H9 (cell line): ENCODE measurements around the gene SLC6A7. TPM values are rescaled to one million over a fixed set of nuclear protein-coding genes. Genes with fewer than 3 reads are reported as not detected.

Experiments used
- DNase-seq: peaks from one replicate; pipeline ENCODE4 v3.0.0-alpha.2; 2017
- H2AFZ ChIP-seq: one replicate; pipeline ENCODE4 v1.6.1; 2013; ENCODE audit warnings: mild to moderate bottlenecking, low read length, control low read depth, moderate library complexity
- H2AK5ac ChIP-seq: 2 replicates; pipeline ENCODE4 v1.6.1; 2013; ENCODE audit warnings: low read length, control low read depth, mixed read lengths; ENCODE audit not compliant: insufficient read length
- H2BK120ac ChIP-seq: one replicate; pipeline ENCODE4 v1.6.1; 2013; ENCODE audit warnings: low read depth, mild to moderate bottlenecking, low read length, control low read depth, inconsistent platforms; ENCODE audit not compliant: poor library complexity, severe bottlenecking
- H2BK12ac ChIP-seq: 2 replicates; pipeline ENCODE4 v1.6.1; 2013; ENCODE audit warnings: low read length, control low read depth, mixed read lengths, low read depth; ENCODE audit not compliant: insufficient read length
- H2BK15ac ChIP-seq: 2 replicates; pipeline ENCODE4 v1.6.1; 2013; ENCODE audit warnings: low read depth, low read length, control low read depth
- H2BK20ac ChIP-seq: one replicate; pipeline ENCODE4 v1.6.1; 2013; ENCODE audit warnings: low read depth, mild to moderate bottlenecking, low read length, control low read depth, inconsistent platforms; ENCODE audit not compliant: poor library complexity, severe bottlenecking
- H2BK5ac ChIP-seq: 2 replicates; pipeline ENCODE4 v1.6.1; 2013; ENCODE audit warnings: low read length, control low read depth, mixed read lengths; ENCODE audit not compliant: insufficient read length
- H3K14ac ChIP-seq: 2 replicates; pipeline ENCODE4 v1.6.1; 2013; ENCODE audit warnings: low read length, control low read depth; ENCODE audit not compliant: insufficient read depth
- H3K18ac ChIP-seq: 2 replicates; pipeline ENCODE4 v1.6.1; 2013; ENCODE audit warnings: low read depth, mild to moderate bottlenecking, mixed read lengths, low read length, control low read depth; ENCODE audit not compliant: insufficient read length
- H3K23ac ChIP-seq: 2 replicates; pipeline ENCODE4 v1.6.1; 2013; ENCODE audit warnings: low read length, control low read depth, mixed read lengths, low read depth; ENCODE audit not compliant: insufficient read length
- H3K23me2 ChIP-seq: 2 replicates; pipeline ENCODE4 v1.6.1; 2013; ENCODE audit warnings: low read depth, mild to moderate bottlenecking, mixed read lengths, low read length, control low read depth; ENCODE audit not compliant: insufficient read length, poor library complexity, severe bottlenecking
- H3K27ac ChIP-seq: 2 replicates; pipeline ENCODE4 v1.5.1; 2013; ENCODE audit warnings: low read length, control low read depth, mixed read lengths, low read depth; ENCODE audit not compliant: insufficient read length
- H3K27me3 ChIP-seq: 2 replicates; pipeline ENCODE4 v1.6.1; 2013; ENCODE audit warnings: low read length, control low read depth, inconsistent platforms; ENCODE audit not compliant: insufficient read depth
- H3K4ac ChIP-seq: 2 replicates; pipeline ENCODE4 v1.6.1; 2013; ENCODE audit warnings: low read depth, mild to moderate bottlenecking, control low read depth, inconsistent platforms, low read length, moderate library complexity
- H3K4me1 ChIP-seq: 2 replicates; pipeline ENCODE4 v1.6.1; 2013; ENCODE audit warnings: low read length, control low read depth, inconsistent platforms; ENCODE audit not compliant: insufficient read depth
- H3K4me2 ChIP-seq: 2 replicates; pipeline ENCODE4 v1.6.1; 2013; ENCODE audit warnings: low read length, control low read depth, mixed read lengths; ENCODE audit not compliant: insufficient read length, insufficient read depth
- H3K56ac ChIP-seq: 2 replicates; pipeline ENCODE4 v1.6.1; 2013; ENCODE audit warnings: low read depth, mild to moderate bottlenecking, mixed read lengths, low read length, control low read depth; ENCODE audit not compliant: insufficient read length
- H3K79me1 ChIP-seq: 2 replicates; pipeline ENCODE4 v1.6.1; 2013; ENCODE audit warnings: low read depth, mild to moderate bottlenecking, moderate library complexity, low read length, control low read depth, inconsistent platforms; ENCODE audit not compliant: insufficient read depth, poor library complexity, severe bottlenecking
- H3K79me2 ChIP-seq: 2 replicates; pipeline ENCODE4 v1.6.1; 2013; ENCODE audit warnings: low read length, control low read depth, inconsistent platforms; ENCODE audit not compliant: insufficient read depth
- H3K9ac ChIP-seq: 2 replicates; pipeline ENCODE4 v1.6.1; 2013; ENCODE audit warnings: low read length, control low read depth, mixed read lengths; ENCODE audit not compliant: insufficient read length; ENCODE audit errors: extremely low read depth
- H3K9me3 ChIP-seq: one replicate; pipeline ENCODE4 v1.6.1; 2013; ENCODE audit warnings: low read depth, low read length, inconsistent platforms; ENCODE audit not compliant: control insufficient read depth
- H3T11ph ChIP-seq: one replicate; pipeline ENCODE4 v1.6.1; 2013; ENCODE audit warnings: mild to moderate bottlenecking, low read length, control low read depth, inconsistent platforms
- H4K20me1 ChIP-seq: one replicate; pipeline ENCODE4 v1.6.1; 2013; ENCODE audit not compliant: control insufficient read depth, insufficient read length, insufficient read depth
- H4K5ac ChIP-seq: 2 replicates; pipeline ENCODE4 v1.6.1; 2013; ENCODE audit warnings: low read depth, mild to moderate bottlenecking, mixed read lengths, low read length, control low read depth; ENCODE audit not compliant: insufficient read length
- H4K8ac ChIP-seq: replicated peaks from 2 replicates; pipeline ENCODE4 v1.6.1; 2013; ENCODE audit warnings: low read length, control low read depth, mixed read lengths, low read depth; ENCODE audit not compliant: insufficient read length
- H4K91ac ChIP-seq: 2 replicates; pipeline ENCODE4 v1.6.1; 2013; ENCODE audit warnings: low read depth, mild to moderate bottlenecking, moderate library complexity, mixed read lengths, low read length, control low read depth; ENCODE audit not compliant: insufficient read length
- H3K27ac Mint-ChIP-seq, 3 experiments: 2 replicates in 2 of 3; 3 replicates in 1 of 3; pipeline ENCODE4 v1.8.0; 2020 to 2021; ENCODE audit warnings: mixed read lengths in 3 of 3, mild to moderate bottlenecking in 1 of 3, moderate library complexity in 1 of 3
- H3K27me3 Mint-ChIP-seq: 2 replicates; pipeline ENCODE4 v1.8.0; 2021; ENCODE audit warnings: low read depth, mild to moderate bottlenecking, moderate library complexity, mixed read lengths
- H3K36me3 Mint-ChIP-seq, 3 experiments: 2 replicates in 2 of 3; 3 replicates in 1 of 3; pipeline ENCODE4 v1.8.0; 2020 to 2021; ENCODE audit warnings: low read depth in 3 of 3, mixed read lengths in 3 of 3; ENCODE audit not compliant: insufficient read depth in 1 of 3
- H3K4me1 Mint-ChIP-seq, 2 experiments: 2 replicates each; pipeline ENCODE4 v1.8.0; 2020; ENCODE audit warnings: mixed read lengths in 2 of 2
- H3K4me3 Mint-ChIP-seq, 2 experiments: 2 replicates in 1 of 2; 3 replicates in 1 of 2; pipeline ENCODE4 v1.8.0; 2020 to 2021; ENCODE audit warnings: mild to moderate bottlenecking in 2 of 2, mixed read lengths in 2 of 2, moderate library complexity in 1 of 2
- H3K9me3 Mint-ChIP-seq, 2 experiments: 2 replicates in 1 of 2; 3 replicates in 1 of 2; pipeline ENCODE4 v1.8.0; 2020; ENCODE audit warnings: mild to moderate bottlenecking in 2 of 2, mixed read lengths in 2 of 2, moderate library complexity in 1 of 2
- WGBS: extraction: QIAGEN DNeasy Blood & Tissue Kit; methylation state at CpG from one replicate; pipeline ENCODE4 v1.1.7; 2013; ENCODE audit warnings: missing lambda C conversion rate, low lambda C conversion rate, mixed read lengths; ENCODE audit not compliant: insufficient read length; ENCODE audit errors: extremely low coverage; 5-methylcytosine and 5-hydroxymethylcytosine counted together
- total RNA-seq: library from RNA; stranded (reverse); gene quantifications from 2 replicates; pipeline ENCODE4 v1.2.1, GENCODE V29; 2021
- TF ChIP-seq, protein P1 (sequence below): fragments of 200-600 bp; sonication (generic); conservative IDR thresholded peaks from 3 replicates; pipeline ENCODE4 v1.8.0; 2021; ENCODE audit warnings: antibody characterized with exemption, mild to moderate bottlenecking

SLC6A7 gene
- total RNA-seq, 1 experiment from 2014 or later = not detected

DNA sequence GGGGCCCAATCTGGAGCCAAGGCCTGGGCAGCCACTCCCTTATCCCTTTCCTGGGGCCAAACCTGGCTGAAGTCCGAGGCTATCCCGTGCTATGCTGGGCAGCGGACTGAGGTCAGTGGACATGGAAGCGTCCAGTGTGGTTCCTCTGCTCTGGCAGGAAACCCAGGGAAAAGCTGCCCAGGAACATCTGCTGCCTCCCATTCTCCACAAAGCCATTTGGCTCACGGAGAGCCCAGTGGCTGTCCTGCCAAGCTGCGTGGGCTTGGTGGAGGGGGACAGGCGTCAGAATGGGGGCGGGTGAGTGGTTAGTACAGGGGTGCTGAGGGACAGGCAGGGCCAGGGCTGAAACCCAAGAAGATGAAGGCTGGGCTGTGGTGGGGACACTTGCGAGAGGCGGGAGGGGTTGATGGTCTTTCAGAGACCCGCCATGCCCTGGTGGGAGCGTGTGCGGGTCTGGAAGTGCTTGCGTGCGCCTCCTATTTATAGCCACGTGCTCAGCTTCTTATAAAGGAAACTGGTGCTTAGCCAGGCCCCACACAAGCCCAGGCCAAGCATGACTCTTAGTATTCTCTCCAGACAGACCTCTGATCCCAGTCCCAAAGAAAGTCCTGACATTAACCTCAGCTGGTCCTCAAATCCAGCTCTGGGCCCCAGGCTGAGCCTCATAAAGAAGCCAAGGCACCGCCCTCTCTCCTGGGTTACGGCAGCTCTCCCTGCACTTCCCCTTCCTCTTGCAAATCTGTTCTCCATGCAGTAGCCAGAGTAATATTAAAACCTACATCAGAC, 9.4 kb upstream of the SLC6A7 start:
- H3K9ac ChIP-seq = no peak overlapping the region
- no peak overlapping the region for H3K56ac ChIP-seq
- no peaks in the 10 kb centered on the region for H3K79me2 ChIP-seq
- no peak overlapping the region for H2BK12ac ChIP-seq
- Mint-ChIP-seq H3K4me1 (peaks cover 5 to 10% of the 10 kb centered on the region in 2 experiments; a peak in 3 of 4 replicates), H3K27me3 (peaks cover 60% of the 10 kb centered on the region), H3K4me3 (no peak overlapping the region), H3K9me3 (no peaks in the 10 kb centered on the region; a peak in 1 of 5 replicates), H3K27ac (no peak overlapping the region), H3K36me3 (no peaks in the 10 kb centered on the region; a peak in 1 of 7 replicates)
- no peak overlapping the region for H4K91ac ChIP-seq
- H3K9me3 ChIP-seq = no peaks in the 10 kb centered on the region
- H3K4ac ChIP-seq = no peak overlapping the region
- H4K8ac ChIP-seq = no peak overlapping the region
- H4K5ac ChIP-seq = no peak overlapping the region
- no peaks in the 10 kb centered on the region for H4K20me1 ChIP-seq
- H2BK120ac ChIP-seq = no peak overlapping the region
- H2BK20ac ChIP-seq = no peak overlapping the region
- no peak overlapping the region for H2AK5ac ChIP-seq
- no peak overlapping the region for H2BK15ac ChIP-seq
- no peak overlapping the region for H2BK5ac ChIP-seq
- peaks cover 2% of the 10 kb centered on the region; the same call in 1 of the 2 replicates for H3K27me3 ChIP-seq
- H3K79me1 ChIP-seq = no peaks in the 10 kb centered on the region
- no peak overlapping the region for H3K23ac ChIP-seq
- no peak for DNase-seq
- H3K23me2 ChIP-seq = no peaks in the 10 kb centered on the region
- H2AFZ ChIP-seq = no peak overlapping the region
- TF ChIP-seq, protein P1, sequence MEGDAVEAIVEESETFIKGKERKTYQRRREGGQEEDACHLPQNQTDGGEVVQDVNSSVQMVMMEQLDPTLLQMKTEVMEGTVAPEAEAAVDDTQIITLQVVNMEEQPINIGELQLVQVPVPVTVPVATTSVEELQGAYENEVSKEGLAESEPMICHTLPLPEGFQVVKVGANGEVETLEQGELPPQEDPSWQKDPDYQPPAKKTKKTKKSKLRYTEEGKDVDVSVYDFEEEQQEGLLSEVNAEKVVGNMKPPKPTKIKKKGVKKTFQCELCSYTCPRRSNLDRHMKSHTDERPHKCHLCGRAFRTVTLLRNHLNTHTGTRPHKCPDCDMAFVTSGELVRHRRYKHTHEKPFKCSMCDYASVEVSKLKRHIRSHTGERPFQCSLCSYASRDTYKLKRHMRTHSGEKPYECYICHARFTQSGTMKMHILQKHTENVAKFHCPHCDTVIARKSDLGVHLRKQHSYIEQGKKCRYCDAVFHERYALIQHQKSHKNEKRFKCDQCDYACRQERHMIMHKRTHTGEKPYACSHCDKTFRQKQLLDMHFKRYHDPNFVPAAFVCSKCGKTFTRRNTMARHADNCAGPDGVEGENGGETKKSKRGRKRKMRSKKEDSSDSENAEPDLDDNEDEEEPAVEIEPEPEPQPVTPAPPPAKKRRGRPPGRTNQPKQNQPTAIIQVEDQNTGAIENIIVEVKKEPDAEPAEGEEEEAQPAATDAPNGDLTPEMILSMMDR = no peak
- H3K4me2 ChIP-seq = no peak overlapping the region
- H3T11ph ChIP-seq = no peak overlapping the region
- H3K27ac ChIP-seq = no peak overlapping the region
- no CpG with 5 or more reads among the region's 18 CpGs for WGBS
- no peak overlapping the region for H3K14ac ChIP-seq
- H3K4me1 ChIP-seq = no peaks in the 10 kb centered on the region; the same call in 1 of the 2 replicates
- no peak overlapping the region for H3K18ac ChIP-seq
